ENCODE results near the gene RNF217.

The RNF217 gene

DNA sequence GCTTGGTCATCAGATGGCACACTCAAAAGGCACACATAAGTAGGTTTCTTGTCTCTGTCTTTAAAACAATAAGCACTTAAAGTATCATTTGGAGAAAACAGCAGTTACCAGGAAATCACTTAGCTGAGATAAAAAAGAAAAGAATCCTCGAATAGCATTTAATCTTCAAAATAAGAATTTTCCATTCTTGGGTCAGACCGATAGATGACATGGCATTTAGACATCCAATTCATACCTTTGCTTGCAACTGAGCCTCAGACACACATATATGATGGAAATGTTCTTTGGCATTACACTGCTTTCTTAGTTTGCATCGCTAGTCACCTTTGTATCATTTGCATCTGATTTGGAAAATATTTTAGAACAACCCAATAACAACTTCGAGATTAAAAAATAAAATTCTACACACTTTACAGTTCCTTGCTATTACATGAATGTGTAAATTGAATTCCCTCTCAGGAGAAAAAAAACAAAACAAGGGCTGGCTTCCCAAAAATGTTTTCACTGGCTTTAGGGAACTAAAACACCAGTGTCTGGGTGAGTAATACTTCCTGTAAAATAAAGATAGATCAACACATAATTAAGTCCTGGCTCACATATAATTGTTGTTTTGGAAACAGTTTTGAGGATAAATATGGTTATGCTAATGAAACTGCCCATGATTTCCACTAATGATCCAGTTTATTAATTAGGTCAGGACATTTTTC lies 1.3 kb upstream of the RNF217 start:
- peaks cover 4% of the 10 kb centered on the region for H3K36me3 Mint-ChIP-seq (ENCODE audit: low read depth)
- TF ChIP-seq, protein P1, sequence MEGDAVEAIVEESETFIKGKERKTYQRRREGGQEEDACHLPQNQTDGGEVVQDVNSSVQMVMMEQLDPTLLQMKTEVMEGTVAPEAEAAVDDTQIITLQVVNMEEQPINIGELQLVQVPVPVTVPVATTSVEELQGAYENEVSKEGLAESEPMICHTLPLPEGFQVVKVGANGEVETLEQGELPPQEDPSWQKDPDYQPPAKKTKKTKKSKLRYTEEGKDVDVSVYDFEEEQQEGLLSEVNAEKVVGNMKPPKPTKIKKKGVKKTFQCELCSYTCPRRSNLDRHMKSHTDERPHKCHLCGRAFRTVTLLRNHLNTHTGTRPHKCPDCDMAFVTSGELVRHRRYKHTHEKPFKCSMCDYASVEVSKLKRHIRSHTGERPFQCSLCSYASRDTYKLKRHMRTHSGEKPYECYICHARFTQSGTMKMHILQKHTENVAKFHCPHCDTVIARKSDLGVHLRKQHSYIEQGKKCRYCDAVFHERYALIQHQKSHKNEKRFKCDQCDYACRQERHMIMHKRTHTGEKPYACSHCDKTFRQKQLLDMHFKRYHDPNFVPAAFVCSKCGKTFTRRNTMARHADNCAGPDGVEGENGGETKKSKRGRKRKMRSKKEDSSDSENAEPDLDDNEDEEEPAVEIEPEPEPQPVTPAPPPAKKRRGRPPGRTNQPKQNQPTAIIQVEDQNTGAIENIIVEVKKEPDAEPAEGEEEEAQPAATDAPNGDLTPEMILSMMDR (IDR thresholded peaks at IDR 0.05; ENCODE audit: unreplicated experiment in 3 of 3) = no peak
- H3K9me3 Mint-ChIP-seq = no peaks in the 10 kb centered on the region
- peak overlapping the region; percentile 95 to 99 (median 98) for H3K4me3 Mint-ChIP-seq
- H3K27ac Mint-ChIP-seq = peak overlapping the region; percentile 97 to 100 (median 97)
- H3K27me3 Mint-ChIP-seq (ENCODE audit: low read depth) = no peaks in the 10 kb centered on the region
- H3K4me1 Mint-ChIP-seq = peaks cover 33% of the 10 kb centered on the region

DNA sequence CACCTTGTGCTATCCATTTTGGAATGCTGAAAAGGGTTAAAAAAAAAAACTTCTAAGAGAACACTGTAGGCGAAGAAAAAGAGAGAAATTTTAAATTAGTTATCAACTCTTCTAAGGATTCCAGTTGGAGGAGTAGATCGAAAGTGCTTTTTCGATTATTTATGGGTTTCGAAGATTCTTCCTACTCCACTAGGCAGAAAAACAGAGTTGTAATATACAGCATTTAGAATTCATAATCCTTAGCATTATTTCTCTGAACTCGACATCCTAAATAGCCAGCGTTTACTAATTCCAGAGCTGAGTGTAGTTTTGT lies 817 bp upstream of the RNF217 start:
- no peaks in the 10 kb centered on the region for H3K9me3 Mint-ChIP-seq
- H3K27ac Mint-ChIP-seq = peak overlapping the region; percentile 97 to 100 (median 97)
- H3K4me1 Mint-ChIP-seq = peaks cover 38% of the 10 kb centered on the region
- TF ChIP-seq, protein P1 (IDR thresholded peaks at IDR 0.05; ENCODE audit: unreplicated experiment in 3 of 3) = no peak
- peaks cover 4% of the 10 kb centered on the region for H3K36me3 Mint-ChIP-seq (ENCODE audit: low read depth)
- peak overlapping the region; percentile 95 to 99 (median 98) for H3K4me3 Mint-ChIP-seq
- H3K27me3 Mint-ChIP-seq (ENCODE audit: low read depth) = no peaks in the 10 kb centered on the region

DNA sequence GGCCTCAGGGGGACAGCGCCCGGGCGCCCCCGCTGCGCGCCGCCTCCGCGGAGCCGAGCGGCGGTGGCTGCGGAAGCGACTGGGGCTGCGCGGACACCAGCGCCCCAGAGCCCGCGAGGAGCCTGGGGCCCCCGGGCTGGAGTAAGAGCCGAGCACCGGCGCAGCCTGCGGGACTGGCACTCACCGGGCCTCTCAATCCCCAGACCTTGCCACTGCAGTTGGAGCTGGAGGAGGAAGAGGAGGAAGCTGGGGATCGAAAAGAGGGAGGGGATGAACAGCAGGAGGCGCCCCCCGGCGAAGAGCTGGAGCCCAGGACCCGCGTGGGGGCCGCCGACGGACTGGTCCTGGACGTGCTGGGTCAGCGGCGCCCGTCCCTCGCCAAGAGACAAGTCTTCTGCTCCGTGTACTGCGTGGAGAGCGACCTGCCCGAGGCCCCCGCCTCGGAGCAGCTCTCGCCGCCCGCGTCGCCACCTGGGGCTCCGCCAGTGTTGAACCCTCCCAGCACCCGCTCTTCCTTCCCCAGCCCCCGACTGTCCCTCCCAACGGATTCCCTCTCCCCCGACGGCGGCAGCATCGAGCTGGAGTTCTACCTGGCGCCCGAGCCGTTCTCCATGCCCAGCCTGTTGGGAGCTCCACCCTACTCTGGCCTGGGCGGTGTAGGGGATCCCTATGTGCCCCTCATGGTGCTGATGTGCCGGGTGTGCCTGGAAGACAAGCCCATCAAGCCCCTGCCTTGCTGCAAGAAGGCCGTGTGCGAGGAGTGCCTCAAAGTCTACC lies 590 bp downstream of the RNF217 start:
- Mint-ChIP-seq H3K36me3 (ENCODE audit: low read depth) (peaks cover 4% of the 10 kb centered on the region), H3K27me3 (ENCODE audit: low read depth) (no peaks in the 10 kb centered on the region), H3K9me3 (no peaks in the 10 kb centered on the region), H3K4me3 (peak overlapping the region; percentile 86 to 96 (median 94)), H3K27ac (peak overlapping the region; percentile 91 to 98 (median 97)), H3K4me1 (peaks cover 40% of the 10 kb centered on the region)
- TF ChIP-seq, protein P1 (IDR thresholded peaks at IDR 0.05; ENCODE audit: unreplicated experiment in 3 of 3) = peak in 2 of 3 experiments; percentile 4 to 20

DNA sequence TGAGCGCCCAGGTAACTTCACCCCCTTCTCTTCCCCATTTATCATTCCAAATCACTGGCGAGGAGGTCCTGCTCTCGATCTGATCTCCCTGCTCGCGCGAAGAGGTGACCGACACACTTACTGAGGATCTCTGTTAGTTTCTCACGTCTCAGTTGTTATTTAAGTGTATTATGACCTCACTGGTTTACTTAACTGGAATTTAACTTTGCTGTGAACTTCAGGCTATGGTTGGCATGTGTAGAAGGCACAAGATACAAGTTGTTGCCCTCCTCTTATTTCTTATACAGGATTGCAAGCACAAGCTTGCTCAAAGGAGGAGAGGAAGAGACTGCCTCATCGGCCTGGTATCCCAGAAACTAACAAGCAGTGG lies 1.2 kb downstream of the RNF217 start:
- H3K27me3 Mint-ChIP-seq (ENCODE audit: low read depth) = no peaks in the 10 kb centered on the region
- H3K9me3 Mint-ChIP-seq = no peaks in the 10 kb centered on the region
- TF ChIP-seq, protein P1 (IDR thresholded peaks at IDR 0.05; ENCODE audit: unreplicated experiment in 3 of 3) = no peak

DNA sequence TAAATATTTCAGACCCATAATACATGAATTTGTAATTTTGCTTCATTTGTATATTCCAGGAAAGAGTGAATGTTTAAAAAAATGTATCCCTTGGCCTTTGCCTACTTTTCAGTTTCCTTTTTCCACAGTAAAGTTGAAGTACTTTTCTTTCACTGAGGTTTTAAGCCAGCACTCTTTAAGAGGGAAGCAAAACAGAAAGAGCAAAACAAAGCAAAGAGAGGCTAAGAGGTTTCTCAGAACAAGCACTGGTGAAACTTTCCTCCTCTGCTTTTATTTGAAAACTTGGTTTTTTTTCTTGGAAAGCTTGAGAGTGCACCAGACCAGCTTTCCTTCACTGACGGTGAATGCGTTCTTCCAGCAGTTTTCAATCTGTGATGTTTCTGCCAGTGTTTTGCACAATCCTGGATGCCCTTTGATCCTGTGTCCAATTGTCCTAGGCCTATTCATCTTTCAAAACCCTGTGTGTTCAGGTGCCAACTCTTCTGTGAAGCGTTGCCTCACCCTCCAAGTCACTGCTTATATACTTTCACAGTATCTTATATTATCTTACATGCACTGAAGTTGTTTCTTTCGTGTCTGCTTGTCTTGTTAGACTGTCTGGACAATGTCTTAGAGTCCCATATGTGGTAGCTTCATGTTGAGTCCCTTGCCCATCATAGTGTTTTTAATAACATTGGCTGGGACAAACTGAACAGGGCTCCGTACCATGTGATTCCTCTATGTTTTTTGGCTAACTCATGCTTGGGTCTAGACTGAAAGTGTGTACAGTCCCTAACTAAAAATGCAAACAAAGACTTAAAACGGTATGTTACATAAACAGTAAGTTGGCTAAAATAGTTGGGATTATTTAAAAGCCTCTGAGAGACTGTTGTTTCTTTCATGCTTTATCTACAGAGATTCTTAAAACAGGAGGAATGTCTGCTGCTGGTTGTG lies 1.9 kb downstream of the RNF217 start:
- H3K9me3 Mint-ChIP-seq = no peaks in the 10 kb centered on the region
- H3K4me3 Mint-ChIP-seq = peak overlapping the region; percentile 86 to 96 (median 94)
- peak overlapping the region; percentile 91 to 98 (median 97) for H3K27ac Mint-ChIP-seq
- TF ChIP-seq, protein P1 (IDR thresholded peaks at IDR 0.05; ENCODE audit: unreplicated experiment in 3 of 3) = no peak
- H3K27me3 Mint-ChIP-seq (ENCODE audit: low read depth) = no peaks in the 10 kb centered on the region
- peaks cover 11% of the 10 kb centered on the region for H3K36me3 Mint-ChIP-seq (ENCODE audit: low read depth)
- peaks cover 48% of the 10 kb centered on the region for H3K4me1 Mint-ChIP-seq

More for the DNA sequence above, 1.2 kb downstream of the RNF217 start:
- Mint-ChIP-seq H3K4me3 (peak overlapping the region; percentile 86 to 96 (median 94)), H3K27ac (peak overlapping the region; percentile 91 to 98 (median 97)), H3K4me1 (peaks cover 44% of the 10 kb centered on the region), H3K36me3 (ENCODE audit: low read depth) (peaks cover 9% of the 10 kb centered on the region)
